ENCODE data around the gene TXNDC8. TPM values are rescaled to one million over a fixed set of nuclear protein-coding genes. Genes with fewer than 3 reads are reported as not detected.
"Not testable (repeated sequence)": the region's sequence is repeated elsewhere in the genome, so short reads cannot be mapped to it uniquely, and the experiment has no call there.

The TXNDC8 gene
- total RNA-seq, 1 donor from 2014 or later = not detected

DNA sequence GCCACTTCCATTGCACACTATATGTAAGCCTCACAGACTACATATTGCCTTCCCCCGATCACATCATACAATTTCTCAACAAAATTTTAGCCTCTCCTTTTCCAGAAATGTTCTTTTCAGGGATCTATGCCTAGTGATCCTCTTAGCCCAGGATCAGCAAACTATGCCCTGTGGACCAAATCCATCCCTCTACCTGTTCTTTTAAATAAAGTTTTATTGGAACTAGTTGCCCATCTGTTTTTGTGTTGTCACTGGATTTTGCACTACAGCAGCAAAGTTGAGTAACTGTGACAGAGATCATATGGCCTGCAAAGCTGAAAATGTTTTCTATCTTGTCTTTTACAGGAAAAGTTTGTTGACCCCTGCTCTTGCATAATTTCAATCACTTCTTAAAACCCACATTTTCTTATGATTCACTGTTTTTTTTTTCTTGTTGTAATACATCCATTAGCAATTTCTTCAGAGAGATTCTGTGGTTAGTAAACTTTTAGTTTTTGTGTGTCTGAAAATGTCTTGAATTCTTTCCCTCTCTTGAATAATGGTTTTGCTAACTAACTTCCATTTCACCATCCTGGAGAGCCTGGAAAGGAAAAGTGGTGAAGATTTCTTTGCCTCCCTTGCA, 7.1 kb downstream of the TXNDC8 start:
- no peak for ATAC-seq
- intact Hi-C loops (cut with DNase I) = no loop called here
- no peak for DNase-seq (ENCODE audit: low spot score)

DNA sequence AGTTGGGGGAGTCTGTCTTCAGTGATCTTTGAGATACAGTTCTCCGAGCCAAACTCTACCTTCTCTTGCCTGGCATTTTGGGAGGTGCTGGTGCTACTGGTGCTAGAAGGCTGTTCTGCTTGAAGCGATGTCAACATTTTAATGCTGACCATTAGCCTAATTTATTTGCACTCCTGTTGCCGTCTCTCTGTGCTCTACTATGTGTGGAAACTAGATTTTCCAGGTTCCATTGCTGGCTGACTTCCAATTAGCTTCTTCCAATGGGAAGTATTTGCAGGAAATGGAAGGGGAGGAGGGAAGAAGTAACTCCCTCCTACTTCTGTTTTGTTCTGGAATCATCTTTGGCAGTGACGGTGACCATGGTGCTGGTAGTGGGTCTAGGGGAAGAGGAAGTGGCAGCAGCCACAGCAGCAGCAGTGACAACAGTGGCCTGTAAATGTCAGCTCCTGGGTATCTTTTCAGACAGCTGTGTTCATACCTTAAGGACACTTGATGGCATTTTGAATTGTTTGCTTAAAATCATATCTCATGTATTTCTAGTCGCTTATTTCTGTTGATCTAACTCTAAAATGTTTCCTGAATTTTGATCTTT, 7.9 kb downstream of the TXNDC8 start:
- ATAC-seq = no peak
- DNase-seq (ENCODE audit: low spot score) = no peak
- intact Hi-C loops (cut with DNase I) = no loop called here

DNA sequence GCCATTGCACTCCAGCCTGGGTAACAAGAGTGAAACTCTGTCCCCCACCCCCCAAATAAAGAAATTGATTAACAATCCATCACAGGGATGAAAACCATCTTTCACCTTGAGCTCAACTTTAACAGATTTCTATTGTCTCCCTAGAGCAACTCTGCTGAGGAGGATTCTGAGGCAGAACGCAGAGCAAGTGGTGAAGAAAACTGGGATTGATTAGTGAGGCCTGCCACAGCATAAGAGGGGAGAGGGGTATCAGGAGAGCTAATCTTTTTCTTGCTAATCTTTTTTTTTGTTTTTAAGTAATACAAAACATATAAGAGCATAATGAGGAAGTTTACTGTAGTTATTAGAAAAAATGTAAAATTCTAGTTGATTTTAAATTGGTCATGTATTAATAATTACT, 8.9 kb downstream of the TXNDC8 start:
- intact Hi-C loops (cut with DNase I) = no loop called here
- DNase-seq (ENCODE audit: low spot score) (no peak), ATAC-seq (no peak)

DNA sequence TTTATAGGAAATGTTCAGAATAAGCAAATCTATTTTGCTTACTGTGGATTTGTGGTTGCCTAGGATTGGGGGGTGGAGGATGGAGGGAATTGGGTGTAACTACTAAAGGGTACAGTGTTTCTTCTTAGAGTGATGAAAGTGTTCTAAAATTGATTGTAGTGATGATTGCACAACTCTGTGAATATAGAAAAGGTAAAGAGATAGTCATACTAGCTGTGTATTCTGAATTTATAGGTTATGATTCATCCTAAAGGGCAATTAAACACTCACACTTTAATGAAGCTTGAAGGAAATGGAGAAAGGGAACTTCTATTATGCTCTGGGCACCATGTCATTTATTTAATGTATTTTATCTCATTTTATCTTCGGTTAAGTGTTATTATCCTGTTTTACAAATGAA, 9.9 kb downstream of the TXNDC8 start:
- ATAC-seq (no peak), DNase-seq (ENCODE audit: low spot score) (no peak)
- intact Hi-C loops (cut with DNase I) = no loop called here

DNA sequence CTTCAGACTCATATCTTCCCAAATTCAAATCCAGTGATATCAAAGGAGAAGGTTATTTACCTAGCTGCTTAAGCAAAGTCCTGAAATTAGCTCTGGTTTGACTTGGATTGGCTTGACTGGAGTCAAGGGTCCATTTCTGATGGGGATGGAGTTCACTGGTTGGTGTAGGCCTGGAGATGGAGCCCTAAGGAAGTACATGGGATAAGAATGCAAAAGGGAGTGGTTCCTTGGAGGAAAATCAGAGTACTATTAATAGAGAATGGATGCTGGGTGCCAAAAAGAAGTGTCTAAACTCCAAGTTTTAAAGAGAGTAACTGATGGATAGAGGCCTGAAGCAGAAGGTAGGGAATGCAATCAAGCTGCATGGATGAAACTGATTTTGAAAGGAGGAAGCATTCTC, 13.8 kb downstream of the TXNDC8 start:
- ATAC-seq = peak; percentile 44
- no peak for DNase-seq (ENCODE audit: low spot score)
- intact Hi-C loops (cut with DNase I) = no loop called here

DNA sequence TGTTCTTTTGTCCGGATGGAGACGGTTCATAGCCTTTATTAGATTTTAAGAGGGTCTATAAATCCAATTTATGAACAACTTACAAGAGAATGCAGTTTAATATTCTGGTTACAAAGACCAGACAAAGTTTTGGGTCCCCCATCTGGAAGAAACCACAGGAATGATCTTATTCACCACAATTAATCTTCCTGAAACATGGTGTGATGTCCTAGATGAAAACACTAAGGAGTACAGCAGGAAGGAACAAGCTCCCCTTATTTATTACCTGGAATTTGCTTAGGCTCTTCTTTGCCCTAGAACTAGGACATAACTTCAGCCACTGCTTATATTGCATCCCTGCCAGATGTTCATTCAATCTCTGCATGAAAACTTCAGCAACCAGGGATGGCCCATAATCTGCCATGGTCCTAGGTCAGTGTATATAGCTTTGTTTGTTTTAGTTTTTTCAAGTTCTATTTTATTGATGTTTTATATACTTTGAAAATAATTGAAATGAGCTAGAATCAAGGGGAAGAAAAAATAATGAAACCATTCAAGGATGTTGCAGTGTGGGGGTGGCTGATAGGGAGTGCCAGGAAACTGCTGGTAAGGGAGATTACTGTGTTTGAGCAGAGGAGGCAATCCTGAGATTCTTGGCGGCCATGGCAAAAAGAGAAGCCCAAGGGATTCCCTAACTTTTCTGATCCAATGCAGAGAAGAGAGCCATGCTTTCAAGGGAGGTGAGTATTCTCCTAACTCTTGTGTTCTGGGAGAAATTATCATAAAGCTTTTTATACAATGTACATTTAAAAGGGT, 16.8 kb downstream of the TXNDC8 start:
- intact Hi-C loops (cut with DNase I) = no loop called here
- DNase-seq (ENCODE audit: low spot score) (no peak), ATAC-seq (no peak)

DNA sequence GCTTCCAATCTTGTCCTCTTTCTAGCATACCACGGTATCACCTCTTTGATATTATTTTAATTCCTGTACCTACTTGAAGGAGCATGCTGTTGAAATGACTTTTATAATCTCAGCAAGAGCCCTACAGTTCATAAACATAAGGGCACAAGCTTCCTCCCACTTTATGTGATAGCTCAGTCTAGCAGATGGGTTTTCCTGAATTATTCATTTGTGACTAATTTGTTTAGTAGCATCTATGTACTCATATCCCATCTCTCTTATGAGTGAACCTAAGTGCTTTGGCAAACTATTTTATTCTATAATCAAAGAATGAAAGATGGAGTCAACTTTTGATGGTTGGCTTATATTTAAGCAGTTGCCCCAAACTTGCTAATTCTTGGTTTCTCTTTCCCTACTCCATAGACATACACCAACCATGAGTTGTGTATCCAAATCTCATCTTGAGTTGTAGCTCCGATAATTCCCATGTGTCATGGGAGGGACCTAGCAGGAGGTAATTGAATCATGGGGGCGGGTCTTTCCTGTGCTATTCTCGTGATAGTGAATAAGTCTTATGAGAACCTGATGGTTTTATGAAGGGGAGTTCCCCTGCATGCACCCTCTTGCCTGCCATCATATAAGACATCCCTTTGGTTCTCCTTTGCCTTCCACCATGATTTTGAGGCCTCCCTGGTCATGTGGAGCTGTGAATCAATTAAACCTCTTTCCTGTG, 17.7 kb downstream of the TXNDC8 start:
- intact Hi-C loops (cut with DNase I) = no loop called here
- DNase-seq (ENCODE audit: low spot score) (no peak), ATAC-seq (no peak)

DNA sequence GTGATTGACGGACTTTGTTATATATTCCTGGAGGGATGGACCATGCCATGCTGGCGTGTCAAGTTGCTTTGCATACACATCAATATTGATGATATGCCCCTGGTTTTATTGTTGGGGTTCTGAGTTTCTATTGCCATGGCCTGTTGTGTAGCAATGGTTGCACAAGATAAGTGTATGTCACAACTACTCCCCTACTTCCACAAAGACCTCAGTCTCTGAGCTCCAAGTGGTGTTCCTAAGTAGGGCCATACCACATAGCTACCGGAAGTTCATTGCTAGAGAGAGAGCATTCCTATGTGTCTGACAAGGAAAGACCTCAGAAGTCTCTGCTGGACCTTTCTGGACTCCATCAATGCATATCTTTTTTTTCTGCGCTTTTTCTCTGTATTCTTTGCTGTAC, 19.8 kb downstream of the TXNDC8 start:
- ATAC-seq (no peak), DNase-seq (ENCODE audit: low spot score) (no peak)
- intact Hi-C loops (cut with DNase I) = no loop called here

DNA sequence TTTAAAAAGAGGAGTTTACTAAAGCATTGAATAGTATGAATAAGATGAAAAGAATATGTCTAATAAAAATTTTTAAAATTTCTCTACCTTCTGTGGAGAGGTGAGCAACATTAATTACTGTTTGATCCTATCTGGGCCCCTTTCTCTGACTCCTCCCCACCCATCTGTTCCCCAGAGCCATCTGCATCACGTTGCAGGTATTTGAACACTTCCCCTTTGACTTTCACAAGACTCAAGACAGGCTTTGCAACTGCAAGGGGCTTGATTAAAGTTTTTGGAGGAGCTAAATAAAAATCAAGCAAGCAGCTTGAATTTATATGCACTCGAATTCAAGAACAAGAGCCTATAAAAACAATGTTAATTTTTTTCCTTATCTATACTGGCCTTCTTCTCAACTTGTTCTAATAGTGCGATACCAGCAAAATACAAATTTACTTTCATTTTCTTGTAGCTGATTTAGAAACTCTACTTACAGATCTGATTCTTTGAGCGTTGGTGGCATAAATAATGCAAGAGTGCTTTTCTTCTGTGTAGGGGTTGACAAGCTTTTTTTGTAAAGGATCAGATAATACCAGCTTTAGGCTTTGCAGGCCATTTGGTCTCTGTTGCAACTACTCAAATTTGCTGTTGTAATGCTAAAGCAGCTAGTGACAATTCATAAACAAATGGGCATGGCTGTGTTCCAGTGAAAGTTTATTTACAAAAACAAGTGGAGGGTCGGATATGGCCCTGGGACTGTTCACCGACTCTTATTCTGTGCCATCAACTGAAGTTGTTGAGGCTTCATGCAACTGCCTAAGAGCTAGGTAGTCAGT, 21.2 kb downstream of the TXNDC8 start:
- no peak for ATAC-seq

DNA sequence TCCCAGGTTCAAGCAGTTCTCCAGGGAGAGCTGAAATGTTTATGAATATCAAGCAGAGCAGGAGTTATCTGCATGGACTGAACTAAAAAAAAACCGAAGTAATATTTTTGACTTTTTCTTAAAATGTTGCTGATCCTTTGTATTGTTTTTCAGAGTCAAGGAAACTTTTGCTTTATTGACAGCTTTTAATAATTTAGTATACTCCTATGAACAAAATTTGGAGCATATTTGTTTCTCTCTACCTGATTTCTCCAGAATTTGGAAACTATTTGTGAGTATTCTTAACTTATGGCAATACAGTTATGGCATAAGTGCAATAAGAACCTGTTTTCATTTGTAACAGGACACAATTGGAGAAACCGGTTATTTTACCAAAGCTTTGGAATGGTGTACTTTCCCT, 25.7 kb downstream of the TXNDC8 start:
- ATAC-seq; intact Hi-C loops (cut with DNase I); DNase-seq (ENCODE audit: low spot score): not testable (repeated sequence)

More for the DNA sequence above, 21.2 kb downstream of the TXNDC8 start:
- no peak for DNase-seq (ENCODE audit: low spot score)
- intact Hi-C loops (cut with DNase I) = no loop called here

DNA sequence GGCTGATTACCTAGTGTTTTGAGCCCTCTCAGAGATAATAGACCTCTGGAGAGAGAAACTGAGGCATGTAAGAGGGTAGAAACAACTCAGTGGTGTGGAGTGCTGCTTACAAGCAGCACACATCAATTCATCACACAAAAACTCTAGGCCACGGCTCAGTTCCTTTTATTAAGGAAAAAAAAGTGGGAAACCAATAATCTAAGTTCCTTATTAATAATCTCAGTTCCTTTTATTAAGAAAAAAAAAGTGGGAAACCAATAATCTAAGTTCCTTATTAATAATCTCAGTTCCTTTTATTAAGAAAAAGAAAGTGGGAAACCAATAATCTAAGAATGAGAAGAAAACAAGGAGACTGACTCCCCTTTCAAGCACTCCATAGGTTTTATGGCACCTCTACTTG, 28.0 kb downstream of the TXNDC8 start:
- ATAC-seq (no peak), DNase-seq (ENCODE audit: low spot score) (no peak)
- intact Hi-C loops (cut with DNase I) = no loop called here

DNA sequence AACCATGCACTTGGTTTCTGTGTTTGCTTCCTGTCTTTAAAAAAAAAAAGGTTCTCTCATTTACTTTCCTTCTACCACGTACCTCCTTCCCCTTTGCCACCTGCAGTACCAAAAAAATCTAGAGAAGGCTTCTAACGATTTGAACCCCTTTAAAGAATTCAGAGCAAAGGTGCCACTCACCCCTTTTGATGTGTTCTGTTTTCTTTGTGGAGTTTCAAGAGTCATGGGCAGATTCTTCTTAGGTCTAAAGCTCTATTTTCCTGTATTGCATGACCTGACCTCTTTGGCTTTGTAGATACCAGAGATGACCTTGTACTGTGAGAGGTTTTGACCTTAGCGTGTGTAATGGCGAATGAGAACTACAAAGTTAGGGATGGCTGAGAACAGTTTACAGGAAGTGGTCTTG, 29.0 kb downstream of the TXNDC8 start:
- intact Hi-C loops (cut with DNase I) = no loop called here
- DNase-seq (ENCODE audit: low spot score) (no peak), ATAC-seq (no peak)

DNA sequence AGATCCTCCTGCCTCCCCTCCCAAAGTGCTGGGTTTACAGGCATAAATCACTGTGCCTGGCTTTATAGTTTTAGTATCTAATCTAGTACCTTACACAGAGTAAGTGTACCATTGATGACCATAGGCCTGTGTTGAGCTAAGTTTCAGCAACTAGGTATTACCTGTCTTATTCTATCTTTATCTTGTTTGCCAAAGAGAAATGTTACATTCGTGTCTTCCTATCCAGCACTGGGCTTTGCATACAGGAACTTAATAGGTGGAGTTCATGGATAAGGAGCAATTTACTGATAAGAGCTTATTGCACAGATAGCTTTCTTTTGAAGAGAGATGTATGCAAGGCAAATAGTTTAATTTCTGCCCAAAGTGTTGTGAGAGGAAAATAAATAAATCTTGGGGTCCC, 30.5 kb downstream of the TXNDC8 start:
- ATAC-seq (no peak), DNase-seq (ENCODE audit: low spot score) (no peak)
- intact Hi-C loops (cut with DNase I) = no loop called here

DNA sequence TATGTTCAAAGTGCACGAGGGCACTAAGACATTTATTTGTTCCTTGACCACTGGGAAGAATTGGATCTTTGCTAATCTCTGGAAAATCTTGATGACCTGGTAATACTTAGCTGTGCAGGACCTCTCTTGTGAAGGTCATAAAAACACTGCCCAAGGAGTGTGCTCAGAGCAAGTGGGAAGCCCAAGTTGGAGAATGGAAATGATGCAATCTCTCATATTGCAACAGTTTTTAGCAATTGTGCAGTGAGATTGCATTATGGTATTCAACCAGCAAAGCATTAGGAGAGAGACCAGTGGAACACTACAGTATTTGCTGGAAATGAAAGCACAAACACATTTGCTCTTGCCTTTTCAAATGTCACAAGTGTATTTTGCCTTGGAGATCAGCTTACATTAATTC, 34.5 kb downstream of the TXNDC8 start:
- intact Hi-C loops (cut with DNase I) = no loop called here
- no peak for DNase-seq (ENCODE audit: low spot score)
- peak; percentile 65 for ATAC-seq

DNA sequence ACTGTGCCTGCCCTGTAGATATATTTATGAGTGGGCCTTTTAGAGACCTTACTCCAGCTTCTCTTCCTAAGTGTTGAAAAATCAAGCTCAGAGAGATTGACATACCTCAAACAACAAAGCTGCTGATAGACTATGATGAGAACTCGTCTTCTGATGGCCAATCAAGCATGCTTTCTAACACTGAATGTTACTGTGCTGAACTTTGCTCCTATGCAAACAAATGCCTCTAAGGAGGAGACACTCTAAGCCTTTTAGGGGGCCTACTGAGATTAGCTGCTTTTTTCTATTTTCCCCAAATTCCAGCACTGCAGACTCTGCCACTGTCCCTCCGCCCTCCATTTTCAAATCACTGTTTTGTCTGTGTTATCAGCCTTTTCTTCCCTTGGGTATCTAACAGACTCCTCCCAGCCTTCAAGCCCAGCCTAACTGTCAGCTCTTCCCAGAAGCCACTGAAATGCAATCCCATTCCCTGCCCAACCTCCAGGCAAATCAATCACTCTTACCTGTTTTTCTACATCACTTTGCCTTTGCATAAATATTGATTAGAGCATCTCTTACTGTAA, 39.5 kb downstream of the TXNDC8 start:
- ATAC-seq = no peak
- no peak for DNase-seq (ENCODE audit: low spot score)
- intact Hi-C loops (cut with DNase I) = no loop called here

DNA sequence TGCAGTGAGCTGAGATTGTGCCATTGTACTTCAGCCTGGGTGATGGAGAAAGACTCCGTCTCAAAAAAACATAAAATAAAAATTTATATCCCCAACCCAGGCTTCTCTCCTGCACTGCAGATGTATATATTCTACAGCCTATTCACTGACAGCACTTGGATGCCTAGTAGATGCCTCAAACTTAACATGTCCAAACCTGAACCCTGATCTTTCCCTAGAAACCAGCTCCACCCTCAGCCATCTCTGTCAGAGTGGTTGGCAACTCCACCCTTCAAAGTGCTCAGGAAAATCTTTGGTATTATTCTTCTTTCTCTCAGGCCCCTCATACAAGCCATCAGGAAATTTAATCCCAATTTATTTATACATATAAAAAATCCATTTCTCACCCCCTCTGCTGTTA, 44.4 kb downstream of the TXNDC8 start:
- intact Hi-C loops (cut with DNase I) = no loop called here
- ATAC-seq (no peak), DNase-seq (ENCODE audit: low spot score) (no peak)

DNA sequence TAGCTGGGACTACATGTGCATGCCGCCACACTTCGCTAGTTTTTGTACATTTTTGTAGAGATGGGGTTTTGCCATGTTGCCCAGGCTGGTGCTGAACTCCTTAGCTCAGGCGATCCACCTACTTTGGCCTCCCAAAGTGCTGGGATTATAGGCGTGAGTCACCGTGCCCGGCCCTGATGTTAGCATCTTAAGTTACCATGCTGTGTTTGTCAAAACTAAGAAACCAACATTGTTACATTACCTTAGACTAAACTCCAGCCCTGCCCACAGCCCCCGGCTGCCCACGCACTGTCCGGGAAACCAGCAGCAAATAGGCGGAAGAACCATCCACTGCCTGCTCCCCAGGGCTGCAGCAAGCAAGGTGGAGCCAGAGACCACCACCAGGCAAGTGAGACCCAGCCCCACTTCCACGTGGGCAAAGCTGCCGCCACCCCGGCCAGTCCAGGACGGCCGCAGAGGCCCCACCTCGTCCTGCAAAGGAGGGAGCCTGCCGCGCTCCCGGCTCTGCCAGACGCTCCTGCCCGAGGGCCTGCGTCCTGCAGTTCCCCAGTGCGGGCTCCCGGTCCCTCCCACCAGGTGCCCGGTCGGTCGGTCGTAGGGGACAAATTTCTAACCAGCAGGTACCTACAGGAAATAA, 45.6 kb downstream of the TXNDC8 start:
- ATAC-seq (no peak), DNase-seq (ENCODE audit: low spot score) (no peak)
- intact Hi-C loops (cut with DNase I) = no loop called here

DNA sequence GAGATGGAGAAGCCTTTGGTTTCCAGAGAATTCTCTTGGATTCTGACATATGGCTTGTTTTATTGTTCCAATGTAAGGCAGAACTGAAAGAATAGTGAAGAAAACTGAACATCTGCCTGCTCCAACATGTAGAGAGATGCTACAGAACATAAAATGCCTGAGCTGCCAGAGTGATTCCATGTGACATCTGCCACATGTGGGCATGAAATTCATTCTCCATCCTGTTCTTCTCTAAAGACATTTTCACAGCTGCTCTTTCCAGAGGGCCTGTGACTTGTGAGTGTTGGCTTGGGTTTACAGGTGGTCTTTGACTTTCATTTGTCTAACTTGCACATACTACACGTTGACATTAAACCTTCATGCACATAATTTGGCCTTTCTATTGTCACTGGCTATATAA, 47.7 kb downstream of the TXNDC8 start:
- ATAC-seq (no peak), DNase-seq (ENCODE audit: low spot score) (no peak)
- intact Hi-C loops (cut with DNase I) = no loop called here
